Ureter (tissue), 1 donor: Measurements from ENCODE around the gene WDR3. TPM values are rescaled to one million over a fixed set of nuclear protein-coding genes. Genes with fewer than 3 reads are reported as not detected.
"Not testable (repeated sequence)": the region's sequence is repeated elsewhere in the genome, so short reads cannot be mapped to it uniquely, and the experiment has no call there.

Experiments used
- DNase-seq: peaks from one replicate; pipeline ENCODE4 v3.0.0-alpha.2; 2020; ENCODE audit warnings: low spot score
- total RNA-seq: library from RNA; stranded (reverse); gene quantifications from one replicate; pipeline ENCODE4 v1.2.4, GENCODE V29; 2023
- donor health status: DM: yes; HTN: yes; CAD: no.

Gene WDR3
- 31.6 TPM for total RNA-seq

DNA sequence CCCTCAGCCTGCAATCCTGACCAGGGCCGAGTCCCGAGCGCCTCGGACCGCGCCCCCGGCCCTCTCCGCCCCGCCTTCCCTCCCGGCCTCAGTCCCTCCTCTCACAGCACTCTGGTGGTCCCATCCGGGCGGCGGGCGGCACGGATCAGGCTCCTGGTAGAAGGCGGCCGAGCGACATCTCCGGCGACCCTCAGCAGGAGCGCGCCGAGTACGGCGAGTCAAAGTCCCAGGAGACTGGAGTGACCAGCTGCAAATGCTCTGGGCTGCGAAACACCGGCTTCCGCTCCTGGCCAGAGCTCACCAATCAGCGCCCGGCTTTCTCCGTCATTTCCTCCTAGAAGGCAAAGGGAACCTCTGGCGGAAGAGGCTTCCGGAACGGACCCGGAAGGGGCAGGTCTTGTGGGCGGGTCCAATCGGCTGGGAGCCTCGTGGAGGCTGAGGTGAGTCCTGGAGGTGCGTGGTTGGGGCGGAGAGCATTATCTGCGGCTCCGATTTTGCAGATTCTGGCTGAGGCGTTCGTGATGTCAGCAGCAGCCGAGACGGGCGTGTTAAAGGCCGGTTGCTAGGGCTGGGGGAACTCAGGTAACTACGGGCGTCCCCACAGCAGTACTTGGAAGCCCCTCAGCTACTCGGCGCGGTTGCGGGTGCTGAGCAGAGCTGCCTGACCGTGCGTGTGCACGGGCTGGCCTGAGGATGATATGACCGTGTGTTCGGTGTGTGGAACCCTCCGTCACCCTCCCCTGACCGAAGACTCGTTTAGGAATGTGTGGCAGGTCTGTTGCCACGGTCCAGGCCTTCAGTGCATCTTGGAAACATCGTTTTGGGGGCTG lies at the start of gene WDR3, which contains the start of gene GDAP2:
Gene WDR3, plus strand, starts transcription at position 397 of the 830 bp plus-strand sequence. CDS start 3,581 bp downstream, outside the sequence.
Gene GDAP2, minus strand, starts transcription at position 279 of the 830 bp plus-strand sequence. CDS start 9,264 bp downstream, outside the sequence.
- peak; percentile 97 for DNase-seq

DNA sequence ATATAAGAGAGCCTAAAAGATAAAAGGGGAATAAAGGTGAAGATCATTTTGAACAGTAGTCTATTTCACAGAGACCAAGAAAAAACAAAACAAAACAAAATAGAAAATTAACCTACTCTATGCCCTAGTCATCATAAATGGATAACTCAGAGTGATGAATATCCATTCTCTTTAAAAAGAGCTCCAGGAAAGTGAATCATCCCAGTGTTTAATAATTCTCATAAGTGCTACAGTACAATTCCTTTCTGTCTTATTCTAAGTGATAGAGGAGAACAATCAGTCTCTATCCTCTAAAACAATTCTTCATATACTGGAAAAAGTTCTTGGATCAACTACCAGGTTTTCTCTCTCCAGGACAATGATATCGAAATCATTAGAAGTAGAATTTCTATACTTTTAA lies 45.9 kb upstream of the WDR3 start:
- no peak for DNase-seq

DNA sequence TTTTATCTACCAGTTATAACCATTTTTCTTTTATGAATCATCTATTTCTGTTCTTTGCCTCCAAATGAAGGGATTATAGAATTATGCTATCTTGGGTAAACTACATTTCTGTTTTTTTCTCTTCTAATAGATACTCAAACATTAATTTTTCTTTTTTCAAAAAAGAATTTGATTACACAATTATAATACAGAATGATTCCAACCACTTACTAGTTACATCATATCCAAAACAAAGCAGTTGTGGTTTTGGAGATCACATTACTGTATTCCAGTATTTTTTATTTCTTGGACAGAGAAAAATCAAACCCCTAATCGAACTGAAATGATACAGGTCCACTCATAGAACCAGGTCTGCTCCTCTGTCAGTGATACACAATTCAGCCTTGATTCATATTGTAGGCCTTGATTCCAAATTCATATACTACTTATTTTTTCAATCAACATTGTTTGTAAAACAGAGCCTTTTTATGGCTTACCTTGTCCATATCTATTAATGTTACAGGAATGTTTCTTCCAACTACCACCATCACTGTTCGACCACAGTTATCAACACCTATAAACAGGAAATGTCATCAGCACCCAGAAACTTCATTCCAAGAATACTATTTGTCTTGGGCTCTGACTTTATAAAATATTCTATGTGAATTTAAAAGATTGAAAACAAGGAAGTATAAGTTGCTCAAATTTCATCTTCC lies 43.3 kb upstream of the WDR3 start:
- no peak for DNase-seq

DNA sequence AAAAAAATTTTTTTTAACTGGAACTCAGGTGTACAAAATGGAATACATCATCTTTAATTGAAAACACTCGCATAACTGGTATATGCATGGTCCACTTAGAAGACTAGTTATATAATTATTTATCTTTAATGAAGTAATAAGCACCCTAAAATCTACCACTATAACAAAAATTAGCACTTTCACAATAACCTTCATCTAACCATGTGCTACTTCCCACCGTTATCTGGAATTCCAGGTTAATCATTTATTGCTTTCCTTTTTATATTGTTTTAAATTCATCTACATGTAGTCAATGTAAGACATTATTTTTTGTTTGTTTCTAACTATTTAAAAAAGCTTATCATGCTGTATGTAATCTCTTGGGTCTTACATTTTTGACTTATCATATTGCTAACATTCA lies 39.1 kb upstream of the WDR3 start:
- DNase-seq: no peak

DNA sequence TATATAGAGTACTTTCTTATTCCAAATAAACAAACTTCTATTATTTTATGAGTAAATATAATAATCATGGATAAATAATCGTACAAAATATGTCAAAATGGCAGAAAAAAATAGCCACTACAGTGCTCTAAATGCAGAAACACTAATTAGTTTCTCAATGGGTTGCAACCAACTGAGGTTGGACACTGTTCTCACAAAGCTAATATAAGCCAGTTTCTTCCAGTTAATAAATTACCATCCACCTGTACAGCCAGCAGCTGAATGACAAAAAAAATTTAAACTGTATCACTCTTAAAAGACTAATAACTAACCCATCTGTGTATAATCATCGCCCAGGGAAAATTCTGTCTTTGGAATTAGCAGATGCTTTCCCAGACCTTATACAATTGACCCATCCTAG lies 37.0 kb upstream of the WDR3 start:
- no peak for DNase-seq

DNA sequence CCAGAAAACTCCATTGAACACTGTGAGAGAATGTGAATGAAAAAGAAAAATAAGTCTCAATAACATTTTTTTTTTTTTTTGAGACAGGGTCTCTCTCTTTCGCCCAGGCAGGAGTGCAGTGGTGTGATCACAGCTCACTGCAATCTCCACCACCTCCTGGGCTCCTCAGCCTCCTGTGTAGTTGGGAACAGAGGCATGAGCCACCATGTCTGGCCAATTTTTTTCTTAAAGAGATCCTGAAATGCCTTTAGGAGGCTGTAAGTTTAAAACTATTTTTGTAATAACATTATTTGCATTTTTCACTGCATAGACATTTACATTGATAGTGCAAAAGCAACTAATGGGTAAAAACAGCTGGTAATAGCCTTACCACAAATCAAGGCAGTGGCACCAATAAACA lies 35.5 kb upstream of the WDR3 start:
- no peak for DNase-seq

DNA sequence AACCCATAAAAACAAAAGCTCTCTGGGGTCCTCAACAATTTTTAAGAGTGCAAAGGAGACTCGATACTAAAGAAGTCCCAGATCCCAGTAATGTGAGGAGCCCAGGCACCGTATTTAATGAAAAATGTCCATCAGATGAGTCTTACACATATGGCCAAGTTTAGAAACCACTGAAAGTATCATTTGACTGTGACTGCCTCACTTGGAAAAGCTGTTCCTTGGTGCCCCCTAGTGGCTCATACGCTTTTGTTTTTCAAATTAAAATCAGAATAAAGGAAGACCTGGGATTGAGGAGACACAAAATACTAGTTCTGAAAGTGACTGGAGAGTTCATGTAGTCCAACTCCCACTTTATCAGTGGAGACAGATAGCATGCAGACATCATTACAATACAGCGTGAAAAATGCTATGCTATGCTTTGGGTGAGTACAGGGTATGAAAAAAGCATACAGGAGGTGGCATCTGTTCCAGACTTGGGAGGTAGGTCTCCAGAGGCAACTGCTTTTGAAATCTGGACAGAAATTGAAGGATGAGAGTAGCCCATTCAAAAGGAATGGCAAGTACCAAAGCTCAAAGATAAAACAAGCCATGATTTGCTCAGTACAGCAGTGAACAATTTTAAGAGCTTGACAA lies 33.9 kb upstream of the WDR3 start:
- peak; percentile 72 for DNase-seq

DNA sequence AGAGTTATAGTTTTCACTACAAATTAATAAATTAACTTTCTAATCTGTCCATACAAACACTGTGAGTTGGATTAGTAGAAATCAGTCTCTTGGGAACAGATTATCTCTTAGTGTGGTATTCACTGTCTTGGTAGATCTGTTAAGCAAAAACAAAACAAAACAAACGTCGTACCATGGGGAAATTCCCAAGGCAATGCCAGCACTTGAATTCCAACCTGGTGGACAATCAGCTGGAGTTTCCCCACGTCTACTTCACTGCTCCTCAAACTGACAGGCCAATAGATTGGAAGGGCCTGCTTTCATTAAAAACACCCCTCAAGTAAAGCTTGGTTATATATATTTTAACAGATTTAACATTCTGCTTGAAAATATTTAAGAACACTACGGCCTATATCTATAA lies 32.0 kb upstream of the WDR3 start:
- no peak for DNase-seq

DNA sequence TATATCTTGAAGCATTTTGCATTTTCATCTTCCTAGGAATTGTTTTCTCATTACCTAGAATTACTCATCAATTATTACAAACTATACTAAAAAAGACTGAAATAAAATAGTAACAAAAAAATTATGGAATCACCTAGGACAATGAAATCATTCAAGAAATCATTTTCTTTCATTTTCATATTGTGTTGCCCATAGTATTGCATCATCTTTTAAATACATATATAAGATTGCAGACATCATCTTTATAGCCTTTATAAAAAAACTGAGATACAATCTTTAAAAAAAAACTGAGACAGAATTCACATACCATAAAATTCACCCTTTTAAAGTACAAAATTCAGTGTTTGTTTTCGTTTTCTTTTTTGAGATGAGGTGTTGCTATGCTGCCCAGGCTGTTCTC lies 29.7 kb upstream of the WDR3 start:
- DNase-seq: no peak

DNA sequence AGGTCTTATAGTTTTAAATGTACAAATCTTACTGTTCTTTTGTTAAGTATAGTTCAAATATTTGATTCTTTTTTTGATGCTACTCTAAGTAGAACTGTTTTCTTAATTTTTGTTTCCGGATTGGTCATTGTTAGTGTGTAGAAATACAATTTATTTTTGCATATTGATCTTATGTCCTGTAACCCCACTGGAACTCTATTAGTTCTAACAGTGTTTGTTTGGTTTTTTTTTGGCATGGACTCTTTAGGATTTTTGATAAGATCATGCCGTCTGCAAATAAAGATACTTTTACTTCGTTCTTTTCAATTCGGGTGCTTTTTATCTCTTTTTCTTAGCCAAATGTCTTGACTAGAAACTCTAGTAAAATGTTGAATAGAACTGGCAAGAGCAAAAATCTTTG lies 26.6 kb upstream of the WDR3 start:
- no peak for DNase-seq

DNA sequence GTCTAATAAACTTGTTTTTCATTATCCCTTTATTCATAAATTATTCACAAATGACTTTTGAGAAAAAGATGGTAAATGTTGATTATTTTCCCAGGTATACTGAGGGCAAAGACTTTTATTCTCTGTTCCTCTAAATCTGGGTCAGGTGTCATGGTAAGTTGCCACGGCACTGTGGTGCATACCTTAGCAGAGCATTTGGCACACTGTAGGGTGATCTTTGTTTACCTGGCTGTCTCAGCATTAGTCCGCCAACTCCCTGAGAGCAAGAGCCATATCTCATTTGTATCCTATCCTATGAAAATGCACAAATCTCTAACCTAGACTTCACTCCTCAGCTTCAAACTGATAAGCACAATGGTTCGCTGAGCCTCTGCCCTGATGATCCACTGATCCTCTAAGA lies 25.1 kb upstream of the WDR3 start:
- no peak for DNase-seq

DNA sequence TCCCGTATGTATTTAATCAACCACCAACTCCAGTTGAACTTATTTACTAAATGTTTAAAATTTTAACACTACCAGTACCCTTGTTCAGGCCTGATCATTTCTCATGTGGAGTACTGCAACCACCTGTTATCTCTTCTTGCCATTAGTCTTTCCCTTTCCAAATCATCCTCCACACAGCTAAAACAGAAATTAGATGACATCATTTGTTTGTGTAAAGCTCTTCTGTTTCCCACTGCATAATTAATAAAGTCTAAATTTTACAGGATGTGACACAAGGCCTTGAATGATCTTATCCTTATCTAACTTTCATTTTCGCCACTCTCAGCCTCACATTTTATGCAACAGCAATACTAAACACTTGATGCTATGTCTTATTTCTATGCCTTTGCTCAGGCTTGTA lies 24.5 kb upstream of the WDR3 start:
- no peak for DNase-seq

DNA sequence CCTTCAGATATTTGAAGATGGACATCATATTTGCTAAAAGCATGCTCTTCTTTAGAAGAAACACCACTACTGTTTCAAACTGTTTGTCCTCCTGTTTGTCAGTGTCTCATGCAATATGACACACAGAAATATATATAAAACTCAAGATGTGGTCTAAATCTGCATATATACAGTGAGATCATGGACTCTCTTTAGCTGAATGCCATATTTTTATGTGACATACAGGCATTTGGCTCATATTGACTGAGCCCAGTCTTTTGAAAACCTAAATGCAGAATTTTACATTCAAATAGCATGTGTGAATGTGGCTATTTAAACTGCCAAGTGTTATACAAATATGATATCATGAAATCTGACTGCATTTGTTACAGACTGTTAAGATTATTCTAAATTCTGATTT lies 18.5 kb upstream of the WDR3 start:
- no peak for DNase-seq

DNA sequence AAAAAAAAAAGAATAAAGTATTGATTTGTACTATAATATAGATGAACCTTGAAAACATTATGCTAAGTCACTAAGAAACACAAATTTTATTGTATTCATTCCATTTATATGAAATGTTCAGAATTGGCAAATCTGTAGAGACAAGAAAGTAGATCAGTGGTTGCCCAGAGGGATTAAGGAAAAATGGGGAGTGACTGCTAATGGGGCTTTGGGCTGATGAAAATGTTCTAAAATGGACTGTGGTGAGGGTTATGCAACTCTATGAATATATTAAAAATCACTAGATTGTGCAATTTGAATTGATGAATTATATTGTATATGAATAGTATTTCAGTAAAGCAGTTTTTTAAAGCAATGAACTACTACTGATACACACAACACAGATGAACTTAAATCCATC lies 10.2 kb upstream of the WDR3 start:
- no peak for DNase-seq

DNA sequence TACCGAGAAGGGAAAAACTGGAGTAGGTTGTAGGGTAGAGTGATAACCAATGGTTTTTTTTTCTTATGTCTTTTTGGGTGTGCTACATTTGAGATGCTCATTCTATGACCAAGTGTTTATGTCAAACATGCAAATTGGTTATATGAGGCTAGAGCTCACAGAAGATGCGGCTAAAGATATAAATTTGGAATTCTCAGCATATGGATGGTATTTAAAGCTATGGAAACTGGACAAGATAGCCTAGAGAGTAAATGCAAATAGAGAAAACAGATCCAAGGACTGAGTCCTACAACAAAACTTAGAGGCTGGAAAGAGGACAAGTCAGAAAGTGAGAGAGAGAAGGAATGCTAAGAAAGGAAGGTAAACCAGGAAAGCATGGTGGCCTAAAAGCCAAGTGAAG lies 7.5 kb upstream of the WDR3 start:
- DNase-seq: no peak

DNA sequence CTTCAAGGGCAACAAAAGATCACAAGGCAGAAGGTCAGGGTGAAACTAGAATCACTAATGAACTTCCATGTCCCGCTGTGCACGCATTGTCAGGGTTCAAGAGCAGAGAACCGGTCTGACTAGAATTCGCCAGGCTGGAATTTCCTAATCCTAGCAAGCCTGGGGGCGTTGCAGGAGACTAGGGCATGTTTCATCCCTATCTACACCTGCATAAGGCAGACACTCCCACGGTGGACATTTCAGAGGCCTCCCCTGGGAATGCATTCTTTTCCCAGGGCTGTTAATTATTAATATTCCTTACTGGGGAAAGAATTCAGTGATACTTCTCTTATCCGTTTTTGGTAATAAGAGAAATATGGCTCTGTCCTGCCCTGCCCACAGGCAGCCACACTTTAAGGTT lies 6.8 kb upstream of the WDR3 start:
- not testable (repeated sequence) for DNase-seq

DNA sequence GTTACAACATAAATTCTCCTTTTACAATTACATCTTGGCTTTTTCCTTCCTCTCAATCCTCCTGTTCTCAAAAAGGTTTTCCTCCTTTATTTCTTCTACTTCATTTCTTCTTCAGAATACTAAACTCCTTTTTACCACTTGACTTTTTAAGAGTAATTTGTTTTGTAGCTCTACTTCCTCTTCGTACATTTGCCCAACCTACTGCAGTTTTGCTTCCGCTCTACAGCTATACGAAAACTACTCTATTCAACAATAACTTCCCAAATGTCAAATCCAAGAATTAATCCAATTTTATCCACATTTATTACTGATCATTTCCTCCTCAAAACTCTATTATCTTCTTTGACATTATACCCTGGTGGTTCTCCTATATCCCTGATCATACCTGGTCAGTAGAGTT lies 3.6 kb upstream of the WDR3 start:
- no peak for DNase-seq

DNA sequence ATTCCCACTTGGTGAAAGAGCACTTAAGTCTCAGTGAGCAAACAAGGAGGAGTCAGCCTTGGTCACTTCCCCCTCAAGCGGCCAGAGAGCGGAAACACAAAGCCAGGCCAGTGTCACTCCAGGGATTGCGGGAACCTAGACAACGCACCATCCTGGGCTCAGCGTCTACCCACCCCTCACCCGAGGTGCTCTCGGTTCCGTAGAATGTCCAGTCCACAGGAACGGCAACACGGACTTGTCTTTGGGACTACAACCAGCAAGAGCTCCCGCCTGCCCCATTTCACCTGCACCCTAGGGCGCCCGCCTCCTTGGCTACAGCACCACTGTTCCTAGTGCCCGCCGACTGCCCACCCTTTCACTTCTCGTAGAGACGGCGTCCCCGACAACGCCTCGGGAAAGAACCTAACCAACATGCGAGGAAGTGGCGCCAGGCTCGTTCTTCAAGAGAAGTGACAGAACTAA lies 627 bp upstream of the WDR3 start:
- DNase-seq: peak; percentile 53

DNA sequence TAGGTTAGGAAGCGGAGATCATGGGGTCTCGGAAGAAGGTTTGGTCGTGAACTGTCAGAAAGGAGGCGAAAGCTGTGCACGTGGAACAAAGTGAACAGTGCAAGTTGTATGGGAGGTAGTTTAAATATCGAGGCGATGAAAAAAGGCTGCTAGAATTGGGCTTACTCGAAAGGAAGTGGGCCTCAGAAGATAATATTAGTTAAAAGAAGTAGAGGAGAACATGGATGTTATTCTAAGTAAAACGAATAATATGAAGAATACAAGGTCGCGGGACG lies 571 bp downstream of the WDR3 start:
- no peak for DNase-seq

DNA sequence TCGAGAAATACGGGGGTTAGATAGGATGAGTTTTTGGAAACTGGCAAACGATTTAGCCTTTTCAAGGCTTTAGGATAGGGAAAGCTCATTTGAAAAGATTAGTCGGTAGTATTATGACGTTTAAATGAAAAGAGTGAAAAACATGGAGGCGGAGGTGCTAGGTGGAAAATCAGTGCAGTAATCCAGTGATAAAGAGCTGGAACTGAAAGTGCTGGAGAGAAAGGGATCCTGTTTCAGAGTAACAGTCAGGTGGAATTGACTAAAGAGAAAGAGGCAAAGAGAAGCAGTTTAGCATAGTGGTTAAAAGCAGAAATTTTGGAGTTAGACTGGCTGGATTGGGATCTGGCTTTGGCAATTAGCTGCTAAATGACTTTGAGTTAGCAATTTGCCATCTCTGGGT lies 945 bp downstream of the WDR3 start:
- no peak for DNase-seq

DNA sequence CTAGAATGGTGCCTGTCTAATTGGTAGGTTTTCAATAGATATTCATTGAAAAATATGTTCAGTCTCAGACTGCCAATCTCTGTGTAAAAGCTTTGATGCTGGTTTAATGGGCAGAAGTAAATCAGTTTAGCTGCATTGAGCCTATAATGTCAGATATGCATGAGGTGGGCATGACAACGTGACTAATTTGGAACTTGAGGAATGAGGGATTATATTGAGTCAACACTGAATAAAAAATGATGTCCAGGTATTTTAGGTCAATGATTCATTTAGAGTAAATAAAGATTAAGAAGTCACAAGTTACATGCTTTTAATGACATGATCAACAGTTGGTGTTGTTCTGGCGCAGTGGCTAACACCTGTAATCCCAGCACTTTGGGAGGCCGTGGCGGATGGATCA lies 3.0 kb downstream of the WDR3 start:
- DNase-seq: no peak

DNA sequence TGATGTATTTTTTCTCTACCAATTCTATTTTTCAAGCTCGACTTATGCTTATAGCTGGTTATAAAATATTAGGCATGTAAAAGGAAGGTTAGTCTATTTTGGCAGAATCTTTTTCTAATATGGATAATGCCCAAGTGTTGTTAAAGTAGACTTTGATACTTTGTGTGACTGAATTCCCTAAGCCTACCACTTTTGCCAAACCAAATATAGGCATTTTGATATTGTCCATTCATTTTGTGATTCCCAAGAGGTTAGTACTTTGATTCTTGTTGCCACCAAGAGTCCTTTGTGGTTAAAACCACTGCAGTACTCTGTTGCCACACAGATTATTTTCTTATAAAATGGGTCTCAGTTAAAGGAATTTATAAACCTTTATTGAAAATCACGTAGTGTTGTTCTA lies 4.2 kb downstream of the WDR3 start:
- DNase-seq: no peak

DNA sequence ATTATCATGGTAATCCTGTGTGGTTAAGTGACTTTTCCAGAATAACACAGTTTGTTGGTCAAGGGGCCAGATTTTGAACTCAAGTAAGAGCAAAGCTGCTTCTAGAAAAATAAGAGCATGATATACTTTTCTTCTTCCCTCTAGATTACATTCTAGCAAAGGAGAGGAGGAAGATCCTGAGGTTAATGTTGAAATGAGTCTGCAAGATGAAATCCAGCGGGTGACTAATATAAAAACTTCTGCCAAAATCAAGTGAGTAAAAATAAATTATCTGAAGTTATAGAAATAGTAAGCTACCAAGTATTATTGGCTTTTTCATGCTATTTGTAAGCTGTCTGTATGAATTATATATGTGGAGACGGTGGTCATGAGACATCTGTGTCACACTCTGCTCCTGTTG lies 12.8 kb downstream of the WDR3 start:
- no peak for DNase-seq
